OCI-LY3 (cell line): ENCODE measurements around the gene ACAA2.

Experiments used
- H2AFZ ChIP-seq: fragments of 200-600, 300-600 bp; shearing (Covaris generic); 2 replicates; pipeline ENCODE4 v1.6.0; 2014; ENCODE audit warnings: antibody characterized with exemption, low read depth, low read length
- H3K27ac ChIP-seq: fragments of 200-600, 300-600 bp; sonication (generic); 2 replicates; pipeline ENCODE4 v1.5.1; 2014; ENCODE audit warnings: mild to moderate bottlenecking, low read length, moderate library complexity, mixed read lengths
- H3K27me3 ChIP-seq: fragments of 200-600, 300-600 bp; sonication (generic); 2 replicates; pipeline ENCODE4 v1.6.1; 2014; ENCODE audit warnings: low read depth, low read length, mixed read lengths
- H3K36me3 ChIP-seq: fragments of 200-600, 300-600 bp; sonication (generic); replicated peaks from 2 replicates; pipeline ENCODE3; 2014; ENCODE audit warnings: low read depth, low read length, mixed read lengths
- H3K4me1 ChIP-seq: fragments of 300-600, 200-600 bp; sonication (generic); 2 replicates; pipeline ENCODE4 v1.6.1; 2014; ENCODE audit warnings: low read length, mixed read lengths
- H3K4me2 ChIP-seq: fragments of 200-600, 300-600 bp; sonication (generic); 2 replicates; pipeline ENCODE4 v1.6.1; 2014; ENCODE audit warnings: low read length, mixed read lengths
- H3K4me3 ChIP-seq: fragments of 300-600, 200-600 bp; sonication (generic); 2 replicates; pipeline ENCODE4 v1.5.1; 2014; ENCODE audit warnings: antibody characterized with exemption, mild to moderate bottlenecking, low read length, moderate library complexity
- H3K79me2 ChIP-seq: fragments of 300-600, 200-600 bp; shearing (Covaris generic); 2 replicates; pipeline ENCODE4 v1.6.1; 2014; ENCODE audit warnings: mild to moderate bottlenecking, low read length, mixed read lengths
- H3K9ac ChIP-seq: fragments of 300-600, 200-600 bp; shearing (Covaris generic); 2 replicates; pipeline ENCODE4 v1.6.0; 2014; ENCODE audit warnings: mild to moderate bottlenecking, low read length, moderate library complexity
- H3K9me3 ChIP-seq: fragments of 200-600, 300-600 bp; shearing (Covaris generic); 2 replicates; pipeline ENCODE4 v1.6.1; 2014; ENCODE audit warnings: low read length, mixed read lengths; ENCODE audit not compliant: insufficient read depth
- H4K20me1 ChIP-seq: fragments of 200-600, 300-600 bp; sonication (generic); 2 replicates; pipeline ENCODE4 v1.6.1; 2016; ENCODE audit warnings: low read length, mixed read lengths; ENCODE audit not compliant: insufficient read depth
- EZH2phosphoT487 ChIP-seq: fragments of 200-600 bp; shearing (Covaris generic); IDR thresholded peaks from 2 replicates; pipeline ENCODE4 v1.6.1; 2018; ENCODE audit warnings: antibody characterized with exemption, mixed run types, low read depth
- TF ChIP-seq, protein P1 (sequence below): fragments of 200-600, 300-600 bp; sonication (generic); IDR thresholded peaks from 2 replicates; pipeline ENCODE4 v1.5.1; 2014; ENCODE audit warnings: antibody characterized with exemption, low read length, low read depth

Gene ACAA2, protein sequence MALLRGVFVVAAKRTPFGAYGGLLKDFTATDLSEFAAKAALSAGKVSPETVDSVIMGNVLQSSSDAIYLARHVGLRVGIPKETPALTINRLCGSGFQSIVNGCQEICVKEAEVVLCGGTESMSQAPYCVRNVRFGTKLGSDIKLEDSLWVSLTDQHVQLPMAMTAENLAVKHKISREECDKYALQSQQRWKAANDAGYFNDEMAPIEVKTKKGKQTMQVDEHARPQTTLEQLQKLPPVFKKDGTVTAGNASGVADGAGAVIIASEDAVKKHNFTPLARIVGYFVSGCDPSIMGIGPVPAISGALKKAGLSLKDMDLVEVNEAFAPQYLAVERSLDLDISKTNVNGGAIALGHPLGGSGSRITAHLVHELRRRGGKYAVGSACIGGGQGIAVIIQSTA

DNA sequence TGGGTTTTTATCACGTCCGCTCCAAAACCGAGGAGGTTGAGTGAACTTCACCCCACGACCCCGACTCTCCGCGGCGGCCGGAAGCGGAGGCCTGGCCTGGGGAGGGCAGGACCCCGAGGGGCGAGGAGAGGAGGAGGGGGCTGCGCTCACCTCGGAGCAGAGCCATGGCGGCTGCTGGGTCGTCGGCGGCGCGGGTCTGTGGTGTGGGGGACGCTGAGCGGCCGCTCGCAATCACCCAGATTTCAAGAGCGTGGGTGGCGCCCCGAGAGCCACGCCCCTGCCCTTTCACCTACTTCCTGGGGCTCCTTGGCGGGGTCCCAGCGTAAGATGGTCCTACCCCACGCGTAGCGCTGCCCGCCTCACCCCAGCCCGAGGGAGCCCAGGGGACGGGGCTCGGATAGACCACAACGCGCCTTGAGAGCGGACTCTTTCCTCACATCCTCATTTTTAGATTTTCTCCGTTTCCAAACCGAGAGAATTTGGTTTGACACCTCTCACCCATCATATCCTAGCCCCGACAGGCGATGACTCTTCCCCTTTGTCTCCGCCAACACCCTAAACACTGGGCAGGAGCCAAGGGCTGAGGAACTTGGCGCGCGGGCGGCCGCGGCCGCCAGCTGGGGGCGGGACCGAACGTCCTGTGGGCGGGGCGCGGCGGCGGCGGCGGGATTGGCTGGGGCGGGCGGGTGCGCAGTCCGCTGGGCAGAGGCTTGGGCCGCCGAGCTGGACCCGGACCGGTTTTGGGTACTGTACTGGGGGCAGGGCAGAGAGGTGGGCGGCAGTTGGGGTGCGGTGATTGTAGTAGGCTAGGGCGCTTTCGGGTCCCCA, at the start of gene ACAA2:
TSS of gene ACAA2 (minus strand) at position 215 of the 828 bp plus-strand sequence. CDS start at position 166, 49 bp downstream.
- Histone ChIP-seq H2AFZ (peak within 1 kb of the TSS; percentile 91), H3K27ac (peak within 1 kb of the TSS; percentile 88), H3K4me3 (peak within 1 kb of the TSS; percentile 80), H4K20me1 (peaks cover 14% of the 10 kb centered on the region), H3K36me3 (peaks cover 14% of the 10 kb centered on the region), H3K79me2 (peaks cover 58% of the 10 kb centered on the region), H3K4me2 (peak within 1 kb of the TSS; percentile 96), H3K4me1 (peaks cover 17% of the 10 kb centered on the region), H3K9ac (peak within 1 kb of the TSS; percentile 88), H3K9me3 (no peaks in the 10 kb centered on the region), H3K27me3 (no peaks in the 10 kb centered on the region)
- TF ChIP-seq EZH2phosphoT487 = no peak
- TF ChIP-seq, protein P1, sequence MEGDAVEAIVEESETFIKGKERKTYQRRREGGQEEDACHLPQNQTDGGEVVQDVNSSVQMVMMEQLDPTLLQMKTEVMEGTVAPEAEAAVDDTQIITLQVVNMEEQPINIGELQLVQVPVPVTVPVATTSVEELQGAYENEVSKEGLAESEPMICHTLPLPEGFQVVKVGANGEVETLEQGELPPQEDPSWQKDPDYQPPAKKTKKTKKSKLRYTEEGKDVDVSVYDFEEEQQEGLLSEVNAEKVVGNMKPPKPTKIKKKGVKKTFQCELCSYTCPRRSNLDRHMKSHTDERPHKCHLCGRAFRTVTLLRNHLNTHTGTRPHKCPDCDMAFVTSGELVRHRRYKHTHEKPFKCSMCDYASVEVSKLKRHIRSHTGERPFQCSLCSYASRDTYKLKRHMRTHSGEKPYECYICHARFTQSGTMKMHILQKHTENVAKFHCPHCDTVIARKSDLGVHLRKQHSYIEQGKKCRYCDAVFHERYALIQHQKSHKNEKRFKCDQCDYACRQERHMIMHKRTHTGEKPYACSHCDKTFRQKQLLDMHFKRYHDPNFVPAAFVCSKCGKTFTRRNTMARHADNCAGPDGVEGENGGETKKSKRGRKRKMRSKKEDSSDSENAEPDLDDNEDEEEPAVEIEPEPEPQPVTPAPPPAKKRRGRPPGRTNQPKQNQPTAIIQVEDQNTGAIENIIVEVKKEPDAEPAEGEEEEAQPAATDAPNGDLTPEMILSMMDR = no peak

GRCh38 chr18:49862656-49863385, 49.5 kb upstream of the ACAA2 start:
- Histone ChIP-seq H3K36me3 (no peaks in the 10 kb centered on the region), H3K4me1 (peaks cover 9% of the 10 kb centered on the region), H4K20me1 (no peaks in the 10 kb centered on the region), H3K4me2 (no peak overlapping the region), H3K9ac (no peak overlapping the region), H3K4me3 (no peak overlapping the region), H3K79me2 (no peaks in the 10 kb centered on the region), H3K27me3 (no peaks in the 10 kb centered on the region), H2AFZ (no peak overlapping the region), H3K27ac (no peak overlapping the region), H3K9me3 (no peaks in the 10 kb centered on the region)
- TF ChIP-seq, protein P1 = no peak
- TF ChIP-seq EZH2phosphoT487 = no peak

GRCh38 chr18:49861659-49862058, 48.3 kb upstream of the ACAA2 start:
- no peaks in the 10 kb centered on the region for H4K20me1 ChIP-seq
- no peak overlapping the region for H3K4me2 ChIP-seq
- no peaks in the 10 kb centered on the region for H3K27me3 ChIP-seq
- H3K9ac ChIP-seq = no peak overlapping the region
- peak overlapping the region; percentile 78 for H2AFZ ChIP-seq
- no peak overlapping the region for H3K27ac ChIP-seq
- no peaks in the 10 kb centered on the region for H3K9me3 ChIP-seq
- H3K4me3 ChIP-seq = no peak overlapping the region
- H3K4me1 ChIP-seq = peaks cover 9% of the 10 kb centered on the region
- H3K79me2 ChIP-seq = no peaks in the 10 kb centered on the region
- no peaks in the 10 kb centered on the region for H3K36me3 ChIP-seq
- no peak for TF ChIP-seq EZH2phosphoT487
- TF ChIP-seq, protein P1 = peak; percentile 85
